GM21423 (cell line): ENCODE data around the gene STARD9.
A peak's percentile ranks its signal among the peaks of the same experiment; 100 is the strongest.
"Not testable (repeated sequence)": the region's sequence is repeated elsewhere in the genome, so short reads cannot be mapped to it uniquely, and the experiment has no call there.

Experiments used
- ATAC-seq: cut with Tn5 transposase; IDR thresholded peaks from one replicate; pipeline ENCODE4 v1.9.1; 2021; ENCODE audit warnings: mild to moderate bottlenecking, moderate library complexity; ENCODE audit not compliant: unreplicated experiment

Gene STARD9

GRCh38 chr15:42575188-42576039 lies at the start of gene STARD9:
STARD9 (plus strand) TSS chr15:42575606; CDS start chr15:42575716, 110 bp downstream.
- peak; percentile 93 for ATAC-seq

GRCh38 chr15:42528970-42529369 lies 46.4 kb upstream of the STARD9 start:
- ATAC-seq, result no peak

- no peak for ATAC-seq
These were observed 42.2 kb upstream of the STARD9 start for GRCh38 chr15:42533246-42533645.

GRCh38 chr15:42544853-42545629 lies 30.4 kb upstream of the STARD9 start:
- no peak for ATAC-seq

GRCh38 chr15:42547918-42548248 lies 27.5 kb upstream of the STARD9 start:
- peak; percentile 8 for ATAC-seq

- peak; percentile 84 for ATAC-seq
These were observed 27.0 kb upstream of the STARD9 start, which contains the start of the genes HAUS2 and LRRC57 for GRCh38 chr15:42548249-42549031. HAUS2 (plus strand) TSS chr15:42548838; CDS start chr15:42548873, 35 bp downstream. LRRC57 (minus strand) TSS chr15:42548793; CDS start chr15:42548434, 359 bp downstream.

- no peak for ATAC-seq
These were observed 26.3 kb upstream of the STARD9 start for GRCh38 chr15:42549032-42549491.

- ATAC-seq, result no peak
These were observed 25.5 kb upstream of the STARD9 start for GRCh38 chr15:42549741-42550392.

- ATAC-seq, result no peak
These were observed 21.9 kb upstream of the STARD9 start for GRCh38 chr15:42553554-42553953.

- not testable (repeated sequence) for ATAC-seq
These were observed 18.7 kb upstream of the STARD9 start for GRCh38 chr15:42556550-42557207.

- no peak for ATAC-seq
These were observed 16.7 kb upstream of the STARD9 start for GRCh38 chr15:42558739-42559138.

GRCh38 chr15:42576040-42576594 lies 711 bp downstream of the STARD9 start:
- ATAC-seq, result no peak

- ATAC-seq, result no peak
These were observed 1.4 kb downstream of the STARD9 start for GRCh38 chr15:42576776-42577175.

- no peak for ATAC-seq
These were observed 2.2 kb downstream of the STARD9 start for GRCh38 chr15:42577514-42578031.

- no peak for ATAC-seq
These were observed 3.7 kb downstream of the STARD9 start for GRCh38 chr15:42578984-42579537.

GRCh38 chr15:42581272-42581730 lies 5.9 kb downstream of the STARD9 start:
- peak; percentile 69 for ATAC-seq

GRCh38 chr15:42582569-42583375 lies 7.4 kb downstream of the STARD9 start:
- no peak for ATAC-seq
